KOPT-K1 (cell line): Measurements from ENCODE around the gene CC2D2A.
"Not testable (repeated sequence)": the region's sequence is repeated elsewhere in the genome, so short reads cannot be mapped to it uniquely, and the experiment has no call there.

Source experiments
- H3K27ac ChIP-seq: fragments of 200-600 bp; sonication (generic); 2 replicates; pipeline ENCODE4 v1.5.1; 2016; ENCODE audit warnings: antibody characterized with exemption, mild to moderate bottlenecking, low read depth, low read length; ENCODE audit not compliant: poor library complexity, severe bottlenecking
- H3K36me3 ChIP-seq: fragments of 200-600 bp; sonication (generic); 2 replicates; pipeline ENCODE4 v1.5.1; 2017; ENCODE audit warnings: antibody characterized with exemption, mild to moderate bottlenecking, low read length, moderate library complexity; ENCODE audit not compliant: insufficient read depth
- H3K9me3 ChIP-seq: fragments of 200-600 bp; sonication (generic); 2 replicates; pipeline ENCODE4 v1.5.1; 2017; ENCODE audit warnings: antibody characterized with exemption, low read length, mild to moderate bottlenecking; ENCODE audit not compliant: insufficient read depth, poor library complexity, severe bottlenecking

Gene CC2D2A

DNA sequence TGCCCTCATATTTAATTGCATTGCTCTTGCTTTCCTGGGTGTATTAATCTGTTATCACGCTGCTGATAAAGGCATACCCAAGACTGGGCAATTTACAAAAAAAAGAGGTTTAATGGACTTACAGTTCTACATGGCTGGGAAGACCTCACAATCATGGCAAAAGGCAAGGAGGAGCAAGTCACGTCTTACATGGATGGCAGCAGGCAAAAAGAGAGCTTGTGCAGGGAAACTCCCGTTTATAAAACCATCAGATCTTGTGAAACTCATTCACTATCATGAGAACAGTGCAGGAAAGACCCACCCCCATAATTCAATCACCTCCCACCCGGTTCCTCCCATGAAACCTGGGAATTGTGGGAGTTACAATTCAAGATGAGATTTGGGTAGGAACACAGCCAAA, 48.0 kb downstream of the CC2D2A start:
- H3K27ac ChIP-seq, H3K36me3 ChIP-seq, H3K9me3 ChIP-seq: not testable (repeated sequence)

GRCh38 chr4:15521442-15522039, 51.9 kb downstream of the CC2D2A start:
- H3K9me3 ChIP-seq: peaks cover 7% of the 10 kb centered on the region
- no peaks in the 10 kb centered on the region for H3K36me3 ChIP-seq
- H3K27ac ChIP-seq: no peak overlapping the region

GRCh38 chr4:15525080-15525479, 55.4 kb downstream of the CC2D2A start:
- H3K27ac ChIP-seq: no peak overlapping the region
- H3K36me3 ChIP-seq: no peaks in the 10 kb centered on the region
- H3K9me3 ChIP-seq: no peaks in the 10 kb centered on the region

- H3K27ac ChIP-seq: no peak overlapping the region
- no peaks in the 10 kb centered on the region for H3K36me3 ChIP-seq
- no peaks in the 10 kb centered on the region for H3K9me3 ChIP-seq
Measured at GRCh38 chr4:15526924-15527592, 57.4 kb downstream of the CC2D2A start.

DNA sequence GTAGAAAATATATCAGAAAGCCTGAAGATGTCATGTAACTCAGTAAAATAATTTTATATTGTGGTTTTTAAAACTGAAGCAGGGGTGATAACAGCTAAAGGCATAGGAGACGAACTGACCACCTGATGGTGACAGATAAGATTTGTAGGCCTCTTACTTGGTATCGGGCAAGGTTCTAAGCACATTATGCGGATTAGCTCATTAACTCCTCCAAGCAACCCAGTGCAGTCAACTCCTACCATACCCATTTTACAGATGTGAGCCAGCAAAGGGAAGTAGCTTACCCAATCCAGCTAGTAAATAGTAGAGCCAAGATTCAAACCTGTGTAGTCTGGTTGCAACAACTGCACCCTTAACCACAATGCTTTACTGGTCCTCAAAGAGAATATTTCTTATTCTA, 62.1 kb downstream of the CC2D2A start:
- no peaks in the 10 kb centered on the region for H3K9me3 ChIP-seq
- no peaks in the 10 kb centered on the region for H3K36me3 ChIP-seq

GRCh38 chr4:15533817-15534216, 64.1 kb downstream of the CC2D2A start:
- Histone ChIP-seq H3K9me3 (no peaks in the 10 kb centered on the region), H3K36me3 (no peaks in the 10 kb centered on the region), H3K27ac (no peak overlapping the region)

More for the DNA sequence above, 62.1 kb downstream of the CC2D2A start:
- H3K27ac ChIP-seq: no peak overlapping the region

DNA sequence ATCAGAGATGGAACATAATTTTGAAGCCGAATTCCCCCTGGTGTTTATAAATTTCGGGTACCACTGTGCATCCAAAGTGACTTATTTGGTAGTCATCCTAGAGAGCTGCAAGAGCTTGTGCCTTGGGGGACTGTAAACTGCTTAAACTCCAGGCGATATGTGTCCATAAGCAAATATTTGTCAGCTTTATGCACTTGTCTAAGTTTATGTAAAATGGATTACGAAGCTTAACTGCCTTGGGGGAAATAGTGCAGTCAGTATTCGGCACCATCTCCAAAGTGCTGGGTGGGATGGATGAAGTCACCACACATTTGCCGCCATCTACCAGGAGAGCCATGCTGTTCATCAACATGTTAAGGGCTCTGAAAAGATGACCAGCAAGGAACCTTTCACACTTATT, 65.9 kb downstream of the CC2D2A start:
- Histone ChIP-seq H3K27ac (no peak overlapping the region), H3K36me3 (no peaks in the 10 kb centered on the region), H3K9me3 (no peaks in the 10 kb centered on the region)

DNA sequence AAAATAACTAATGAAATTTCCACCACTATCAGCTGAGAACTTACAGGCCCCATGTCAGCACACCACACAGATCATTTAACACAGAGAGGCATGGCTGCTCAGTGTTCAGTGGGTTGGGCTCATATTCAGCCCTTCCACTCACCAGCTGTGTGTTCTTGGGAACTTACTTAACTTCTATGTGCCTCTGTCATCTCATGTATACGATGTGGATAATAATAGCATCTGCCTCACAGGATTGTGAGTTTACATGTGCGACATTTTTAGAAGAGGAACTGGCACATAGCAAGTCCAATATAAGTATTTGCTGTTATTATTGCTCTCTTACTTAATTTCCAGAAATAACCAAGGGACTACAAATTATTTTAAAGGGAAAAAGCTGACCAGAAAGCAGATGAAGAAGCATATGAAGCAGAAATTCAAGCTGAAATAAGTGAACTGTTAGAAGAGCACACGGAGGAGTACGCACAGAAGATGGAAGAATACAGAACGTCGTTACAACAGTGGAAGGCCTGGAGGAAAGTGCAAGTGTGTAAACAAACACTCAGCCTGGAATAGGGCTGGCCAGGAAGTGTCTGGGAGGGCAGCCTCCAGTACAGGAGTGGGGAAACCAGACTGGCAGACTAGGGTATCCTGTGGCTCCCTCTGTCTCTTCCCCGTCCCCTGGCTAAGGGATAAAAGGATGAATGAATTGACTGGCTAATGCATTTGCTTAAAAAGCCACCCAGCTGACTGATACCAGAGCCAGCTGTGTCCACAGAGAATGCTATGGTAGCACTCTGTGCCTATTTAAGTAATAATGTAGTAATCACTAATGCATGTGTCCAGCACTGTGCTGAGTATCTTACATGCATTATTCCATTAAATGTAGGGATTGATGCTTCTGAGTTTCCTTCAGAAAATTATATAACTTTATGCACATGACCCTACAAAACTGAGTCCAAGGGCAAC, 67.1 kb downstream of the CC2D2A start:
- Histone ChIP-seq H3K9me3 (no peaks in the 10 kb centered on the region), H3K27ac (no peak overlapping the region), H3K36me3 (no peaks in the 10 kb centered on the region)

- Histone ChIP-seq H3K27ac (no peak overlapping the region), H3K36me3 (no peaks in the 10 kb centered on the region), H3K9me3 (no peaks in the 10 kb centered on the region)
Measured at GRCh38 chr4:15541941-15542340, 72.3 kb downstream of the CC2D2A start.

DNA sequence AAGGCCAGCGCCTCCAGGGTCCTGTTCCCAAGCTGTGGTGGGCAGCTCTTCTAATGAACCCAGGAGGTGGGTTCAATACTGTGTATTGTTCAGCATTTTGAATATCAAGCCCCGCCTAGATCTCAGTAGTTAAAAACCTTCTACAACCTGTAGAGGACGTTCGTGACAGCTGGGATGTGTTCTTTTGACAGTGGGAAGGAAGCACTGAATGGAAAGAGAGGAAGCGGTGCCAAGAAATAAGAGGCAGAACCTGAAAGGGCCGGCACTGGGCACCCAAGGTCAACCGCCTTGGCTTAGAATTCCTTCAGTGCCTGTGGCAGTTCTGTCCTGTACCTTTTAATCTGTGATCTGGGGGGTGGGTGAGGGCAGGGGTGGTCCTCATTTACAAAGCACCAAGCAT, 73.1 kb downstream of the CC2D2A start:
- Histone ChIP-seq H3K27ac (no peak overlapping the region), H3K36me3 (no peaks in the 10 kb centered on the region), H3K9me3 (no peaks in the 10 kb centered on the region)

DNA sequence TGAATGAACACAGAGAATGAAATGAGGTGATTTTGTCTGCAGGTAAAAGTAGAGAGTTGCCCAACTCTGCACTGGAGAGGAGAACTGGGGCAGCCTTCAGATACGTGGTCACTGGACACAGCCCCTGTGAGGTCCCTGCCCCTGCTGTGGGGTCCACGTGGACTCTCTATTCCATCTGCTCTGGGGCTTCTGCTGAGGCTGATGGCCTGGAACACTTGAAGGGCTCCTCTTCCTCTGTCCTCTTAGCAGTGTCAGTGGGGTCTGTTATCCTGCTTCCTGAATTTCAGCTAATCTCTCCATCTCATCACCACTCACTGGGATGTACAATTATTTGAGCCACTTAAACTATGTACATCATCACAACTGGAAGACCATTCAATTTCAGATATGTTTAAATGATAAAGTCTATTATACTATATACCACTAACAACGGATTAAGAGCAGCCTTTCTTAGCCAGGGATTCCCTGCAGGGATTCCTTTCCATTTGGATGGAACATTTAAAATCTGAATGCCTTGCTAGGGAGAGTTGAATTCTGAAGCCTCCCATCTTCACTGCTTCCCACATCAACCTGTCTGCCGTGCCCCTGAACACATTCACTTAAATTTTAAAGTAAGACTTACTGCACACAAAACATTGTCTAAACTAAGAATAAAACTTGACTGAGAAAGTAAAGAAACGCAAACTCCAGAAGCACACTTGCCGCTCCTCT, 74.0 kb downstream of the CC2D2A start:
- Histone ChIP-seq H3K36me3 (no peaks in the 10 kb centered on the region), H3K9me3 (no peaks in the 10 kb centered on the region), H3K27ac (no peak overlapping the region)

GRCh38 chr4:15544248-15544729, 74.6 kb downstream of the CC2D2A start:
- Histone ChIP-seq H3K27ac (no peak overlapping the region), H3K36me3 (no peaks in the 10 kb centered on the region), H3K9me3 (no peaks in the 10 kb centered on the region)

DNA sequence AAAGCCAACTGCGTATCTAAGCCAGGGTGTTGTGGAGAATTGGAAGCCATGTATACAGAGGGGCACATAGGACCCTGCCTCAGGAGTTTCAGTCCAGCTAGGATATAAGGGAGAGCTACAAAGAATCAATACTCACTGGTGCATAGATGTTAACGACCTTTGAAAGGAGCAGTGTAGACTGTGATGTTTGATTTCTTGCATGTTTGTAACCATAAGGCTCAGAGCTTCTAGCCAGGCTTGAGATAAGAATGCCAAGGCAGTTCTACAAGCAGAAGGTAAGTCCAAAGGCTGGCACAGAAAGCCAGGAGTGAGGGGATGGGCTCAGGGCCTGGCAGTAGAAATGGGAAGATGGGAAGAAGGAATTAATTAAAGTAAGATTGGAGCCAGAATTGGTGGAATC, 75.7 kb downstream of the CC2D2A start:
- no peaks in the 10 kb centered on the region for H3K36me3 ChIP-seq
- H3K27ac ChIP-seq: no peak overlapping the region
- no peaks in the 10 kb centered on the region for H3K9me3 ChIP-seq

DNA sequence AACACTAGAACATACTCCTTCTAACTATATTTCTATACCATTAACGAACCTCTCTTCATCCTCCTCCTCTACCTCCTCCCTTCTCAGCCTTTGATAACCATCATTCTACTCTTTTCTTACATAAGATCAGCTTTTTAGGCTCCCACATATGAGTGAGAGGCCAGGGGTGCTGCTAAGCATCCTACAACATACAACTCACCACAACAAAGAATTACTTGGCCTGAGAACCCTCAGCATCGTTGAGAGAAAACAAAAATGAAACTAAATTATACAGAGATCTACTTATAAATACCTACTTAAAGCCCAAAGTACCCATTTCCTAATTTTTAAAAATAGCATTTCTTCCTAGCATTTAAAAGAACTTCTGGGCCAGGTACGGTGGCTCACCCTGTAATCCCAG, 77.7 kb downstream of the CC2D2A start:
- H3K27ac ChIP-seq: peak overlapping the region; percentile 71
- H3K36me3 ChIP-seq: no peaks in the 10 kb centered on the region
- H3K9me3 ChIP-seq: no peaks in the 10 kb centered on the region

DNA sequence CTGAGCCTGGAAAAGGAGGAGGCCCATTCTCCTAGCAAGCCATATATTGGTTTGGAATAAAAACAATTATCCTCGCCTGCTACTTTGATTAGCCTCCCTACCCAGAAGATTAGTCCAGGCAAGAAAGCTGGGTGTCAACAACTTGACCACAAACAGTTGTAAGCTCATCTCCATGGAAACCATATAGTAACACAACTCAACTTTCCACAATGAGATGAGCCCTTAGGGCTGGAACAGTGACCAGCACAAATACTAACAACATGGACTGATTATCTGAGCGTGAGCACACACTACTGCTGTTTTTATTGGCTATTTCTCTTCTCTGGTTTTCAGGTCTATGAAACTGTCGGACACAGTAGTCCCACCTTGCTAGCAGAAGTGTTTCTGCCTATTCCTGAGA, 80.8 kb downstream of the CC2D2A start:
- Histone ChIP-seq H3K36me3 (no peaks in the 10 kb centered on the region), H3K9me3 (no peaks in the 10 kb centered on the region), H3K27ac (no peak overlapping the region)
